HUES48 (cell line): ENCODE results near the gene NMT2.

Source experiments
- H3K27ac ChIP-seq: one replicate; pipeline ENCODE4 v1.7.0; 2013; ENCODE audit warnings: low read depth, low read length, inconsistent platforms
- H3K27me3 ChIP-seq: 2 replicates; pipeline ENCODE4 v1.6.1; 2013; ENCODE audit warnings: mild to moderate bottlenecking, low read length; ENCODE audit not compliant: control insufficient read depth, insufficient read depth
- H3K36me3 ChIP-seq: 2 replicates; pipeline ENCODE4 v1.6.1; 2013; ENCODE audit warnings: low read length; ENCODE audit not compliant: control insufficient read depth, insufficient read depth
- H3K4me1 ChIP-seq: 2 replicates; pipeline ENCODE4 v1.6.1; 2013; ENCODE audit warnings: mild to moderate bottlenecking, low read length; ENCODE audit not compliant: control insufficient read depth, insufficient read depth
- H3K4me3 ChIP-seq: 2 replicates; pipeline ENCODE4 v1.5.1; 2013; ENCODE audit warnings: mild to moderate bottlenecking, low read depth, low read length
- H3K9ac ChIP-seq: 2 replicates; pipeline ENCODE4 v1.6.1; 2013; ENCODE audit warnings: mild to moderate bottlenecking, low read depth, low read length, moderate library complexity
- H3K9me3 ChIP-seq: 2 replicates; pipeline ENCODE4 v1.6.1; 2013; ENCODE audit warnings: low read length; ENCODE audit not compliant: control insufficient read depth, insufficient read depth

NMT2 gene

GRCh38 chr10:15088428-15089261, 79.8 kb downstream of the NMT2 start, which contains the start of gene ACBD7:
TSS of gene ACBD7 (minus strand) at chr10:15088776. CDS start at chr10:15088728, 48 bp downstream.
- no peaks in the 10 kb centered on the region for H3K9me3 ChIP-seq
- H3K4me3 ChIP-seq, result peak within 1 kb of the TSS; percentile 84
- H3K4me1 ChIP-seq, result peaks cover 12% of the 10 kb centered on the region
- H3K9ac ChIP-seq, result peak within 1 kb of the TSS; percentile 70; the same call in 1 of the 2 replicates
- H3K27me3 ChIP-seq, result no peaks in the 10 kb centered on the region
- no peak within 1 kb of the TSS for H3K27ac ChIP-seq
- no peaks in the 10 kb centered on the region for H3K36me3 ChIP-seq

GRCh38 chr10:15084502-15084922, 84.0 kb downstream of the NMT2 start:
- H3K36me3 ChIP-seq, result no peaks in the 10 kb centered on the region
- no peaks in the 10 kb centered on the region for H3K27me3 ChIP-seq
- no peaks in the 10 kb centered on the region for H3K9me3 ChIP-seq
- H3K9ac ChIP-seq, result 0 out of 2 replicates have a peak overlapping the region, but pooled peaks have one; percentile 10
- peak overlapping the region; percentile 19; the same call in 1 of the 2 replicates for H3K4me3 ChIP-seq
- peaks cover 12% of the 10 kb centered on the region for H3K4me1 ChIP-seq
- no peak overlapping the region for H3K27ac ChIP-seq

GRCh38 chr10:15083674-15084501, 84.6 kb downstream of the NMT2 start:
- Histone ChIP-seq H3K27ac (no peak overlapping the region), H3K9ac (0 out of 2 replicates have a peak overlapping the region, but pooled peaks have one; percentile 10), H3K4me3 (peak overlapping the region; percentile 19; the same call in 1 of the 2 replicates)

GRCh38 chr10:15075421-15075820, 93.1 kb downstream of the NMT2 start:
- H3K4me1 ChIP-seq, result no peaks in the 10 kb centered on the region
- H3K27ac ChIP-seq, result no peak overlapping the region
- H3K36me3 ChIP-seq, result peaks cover 2% of the 10 kb centered on the region; the same call in 1 of the 2 replicates
- no peak overlapping the region for H3K9ac ChIP-seq
- no peak overlapping the region for H3K4me3 ChIP-seq
- no peaks in the 10 kb centered on the region for H3K27me3 ChIP-seq
- H3K9me3 ChIP-seq, result peaks cover 26% of the 10 kb centered on the region

More at GRCh38 chr10:15083674-15084501, 84.6 kb downstream of the NMT2 start:
- Histone ChIP-seq H3K27me3 (no peaks in the 10 kb centered on the region), H3K9me3 (no peaks in the 10 kb centered on the region), H3K36me3 (no peaks in the 10 kb centered on the region), H3K4me1 (peaks cover 12% of the 10 kb centered on the region)

- peaks cover 2% of the 10 kb centered on the region; the same call in 1 of the 2 replicates for H3K36me3 ChIP-seq
- no peak overlapping the region for H3K4me3 ChIP-seq
- peaks cover 26% of the 10 kb centered on the region for H3K9me3 ChIP-seq
- H3K9ac ChIP-seq, result no peak overlapping the region
- H3K27ac ChIP-seq, result no peak overlapping the region
- H3K4me1 ChIP-seq, result no peaks in the 10 kb centered on the region
- no peaks in the 10 kb centered on the region for H3K27me3 ChIP-seq
Measured at GRCh38 chr10:15072358-15072757, 96.1 kb downstream of the NMT2 start.

GRCh38 chr10:15069230-15069629, 99.3 kb downstream of the NMT2 start:
- Histone ChIP-seq H3K27ac (no peak overlapping the region), H3K9ac (no peak overlapping the region), H3K27me3 (no peaks in the 10 kb centered on the region), H3K36me3 (no peaks in the 10 kb centered on the region; the same call in 1 of the 2 replicates), H3K9me3 (peaks cover 26% of the 10 kb centered on the region), H3K4me3 (no peak overlapping the region), H3K4me1 (no peaks in the 10 kb centered on the region)

GRCh38 chr10:15068802-15069201, 99.7 kb downstream of the NMT2 start:
- no peak overlapping the region for H3K4me3 ChIP-seq
- H3K27me3 ChIP-seq, result no peaks in the 10 kb centered on the region
- H3K36me3 ChIP-seq, result no peaks in the 10 kb centered on the region; the same call in 1 of the 2 replicates
- no peak overlapping the region for H3K27ac ChIP-seq
- peaks cover 25% of the 10 kb centered on the region for H3K9me3 ChIP-seq
- H3K4me1 ChIP-seq, result no peaks in the 10 kb centered on the region
- H3K9ac ChIP-seq, result no peak overlapping the region

- Histone ChIP-seq H3K27ac (no peak overlapping the region), H3K4me3 (no peak overlapping the region), H3K9ac (no peak overlapping the region), H3K36me3 (no peaks in the 10 kb centered on the region), H3K27me3 (no peaks in the 10 kb centered on the region), H3K4me1 (no peaks in the 10 kb centered on the region), H3K9me3 (peaks cover 10% of the 10 kb centered on the region)
Measured at GRCh38 chr10:15067154-15067553, 101.3 kb downstream of the NMT2 start.

- Histone ChIP-seq H3K9ac (no peak overlapping the region), H3K4me3 (no peak overlapping the region), H3K4me1 (no peaks in the 10 kb centered on the region), H3K36me3 (no peaks in the 10 kb centered on the region), H3K27me3 (no peaks in the 10 kb centered on the region), H3K27ac (no peak overlapping the region), H3K9me3 (peaks cover 5% of the 10 kb centered on the region; the same call in 1 of the 2 replicates)
Measured at GRCh38 chr10:15060638-15061037, 107.9 kb downstream of the NMT2 start.

- Histone ChIP-seq H3K9me3 (peaks cover 5% of the 10 kb centered on the region; the same call in 1 of the 2 replicates), H3K4me3 (no peak overlapping the region), H3K9ac (no peak overlapping the region), H3K27me3 (no peaks in the 10 kb centered on the region), H3K27ac (no peak overlapping the region), H3K36me3 (no peaks in the 10 kb centered on the region), H3K4me1 (no peaks in the 10 kb centered on the region)
Measured at GRCh38 chr10:15059914-15060313, 108.6 kb downstream of the NMT2 start.
